SK-N-SH (cell line): ENCODE measurements around the gene CETN2. TPM values are rescaled to one million over a fixed set of nuclear protein-coding genes. Genes with fewer than 3 reads are reported as not detected.

ENCODE experiments used
- CTCF ChIA-PET: fragments of 300-600, 350-600 bp; formaldehyde crosslinking; extraction: SDS; loops from one replicate; lab custom pipeline; 2021; lab: Yijun Ruan, JAX
- POLR2A ChIA-PET: fragments of 350-600 bp; sonication (Branson Sonifier 250); formaldehyde crosslinking; extraction: SDS; loops from one replicate; lab custom pipeline; 2020; ENCODE audit warnings: antibody characterized with exemption, inconsistent platforms; lab: Yijun Ruan, JAX
- DNase-seq: peaks from one replicate; pipeline ENCODE4 v3.0.0; 2012
- H2AFZ ChIP-seq: fragments of 200-600 bp; sonication (generic); 2 replicates; pipeline ENCODE4 v1.8.1; 2016; ENCODE audit warnings: antibody characterized with exemption, mild to moderate bottlenecking, low read depth
- H3F3A ChIP-seq: fragments of 200-600 bp; sonication (generic); replicated peaks from 2 replicates; pipeline ENCODE3; 2016; ENCODE audit warnings: antibody characterized with exemption, mild to moderate bottlenecking; ENCODE audit not compliant: insufficient read depth
- H3K27ac ChIP-seq, 2 experiments: fragments of 200-500 bp in 1 of 2; fragments of 200-600 bp in 1 of 2; sonication (Bioruptor generic) in 1 of 2; sonication (generic), shearing (Covaris generic) in 1 of 2; 2 replicates each; pipeline versions ENCODE4 v1.5.1 to v1.6.1; 2014 to 2016; ENCODE audit warnings: low read depth in 2 of 2, inconsistent platforms in 1 of 2, low read length in 1 of 2, mild to moderate bottlenecking in 1 of 2, mixed read lengths in 1 of 2
- H3K27me3 ChIP-seq: fragments of 200-600 bp; sonication (generic), shearing (Covaris generic); 2 replicates; pipeline ENCODE4 v1.6.1; 2016; ENCODE audit warnings: mixed run types; ENCODE audit not compliant: insufficient read depth
- H3K36me3 ChIP-seq, 2 experiments: fragments of 200-500 bp in 1 of 2; fragments of 200-600 bp in 1 of 2; sonication (Bioruptor generic) in 1 of 2; sonication (generic) in 1 of 2; replicated peaks in 1 of 2; 2 replicates each; pipeline versions ENCODE3 to v1.5.1; 2014 to 2016; ENCODE audit warnings: low read length in 1 of 2, mild to moderate bottlenecking in 1 of 2; ENCODE audit not compliant: insufficient read depth in 2 of 2, control insufficient read depth in 1 of 2
- H3K4me1 ChIP-seq, 2 experiments: fragments of 200-500 bp in 1 of 2; fragments of 200-600 bp in 1 of 2; sonication (Bioruptor generic) in 1 of 2; sonication (generic), shearing (Covaris generic) in 1 of 2; 2 replicates each; pipeline versions ENCODE4 v1.5.1 to v1.6.1; 2014 to 2016; ENCODE audit warnings: low read depth in 1 of 2, low read length in 1 of 2, mixed run types in 1 of 2; ENCODE audit not compliant: insufficient read depth in 2 of 2, control insufficient read depth in 1 of 2
- H3K4me2 ChIP-seq: fragments of 200-600 bp; sonication (generic), shearing (Covaris generic); 2 replicates; pipeline ENCODE4 v1.6.1; 2017; ENCODE audit warnings: mixed run types
- H3K4me3 ChIP-seq, 2 experiments: fragments of 200-500 bp in 1 of 2; fragments of 200-600 bp in 1 of 2; sonication (Bioruptor generic) in 1 of 2; sonication (generic), shearing (Covaris generic) in 1 of 2; 2 replicates each; pipeline versions ENCODE4 v1.5.1 to v1.8.1; 2014 to 2016; ENCODE audit warnings: low read depth in 2 of 2, inconsistent platforms in 1 of 2, low read length in 1 of 2, mild to moderate bottlenecking in 1 of 2, mixed read lengths in 1 of 2, moderate library complexity in 1 of 2
- H3K79me2 ChIP-seq: fragments of 200-600 bp; sonication (generic); 2 replicates; pipeline ENCODE4 v1.8.1; 2017; ENCODE audit warnings: mild to moderate bottlenecking; ENCODE audit not compliant: insufficient read depth
- H3K9ac ChIP-seq: fragments of 200-600 bp; sonication (generic); 2 replicates; pipeline ENCODE4 v1.6.1; 2017; ENCODE audit warnings: mixed run types
- H3K9me2 ChIP-seq: fragments of 200-600 bp; sonication (generic); 2 replicates; pipeline ENCODE4 v1.6.1; 2017; ENCODE audit warnings: mixed run types
- H3K9me3 ChIP-seq: fragments of 200-600 bp; sonication (generic); 2 replicates; pipeline ENCODE4 v1.6.1; 2017; ENCODE audit warnings: mixed run types, mild to moderate bottlenecking, moderate library complexity
- H4K20me1 ChIP-seq: fragments of 200-600 bp; sonication (generic); 2 replicates; pipeline ENCODE4 v1.6.1; 2017; ENCODE audit warnings: mild to moderate bottlenecking, mixed run types; ENCODE audit not compliant: insufficient read depth
- CHD2 ChIP-seq: fragments of 150-350 bp; IDR thresholded peaks from 2 replicates; pipeline ENCODE4 v1.6.1; 2018; ENCODE audit warnings: low read length; ENCODE audit not compliant: partially characterized antibody
- CTCF ChIP-seq: fragments of 200-600 bp; sonication (generic); IDR thresholded peaks from 2 replicates; pipeline ENCODE4 v1.6.1; 2017; ENCODE audit warnings: antibody characterized with exemption, mild to moderate bottlenecking, moderate library complexity
- EP300 ChIP-seq, 2 experiments: IDR thresholded peaks; 2 replicates each; pipeline versions ENCODE4 v1.4.0 to v1.6.1; 2012; ENCODE audit warnings: borderline replicate concordance in 1 of 2, low read depth in 1 of 2, low read length in 1 of 2
- FOSL2 ChIP-seq: IDR thresholded peaks from 2 replicates; pipeline ENCODE4 v1.4.0; 2012; ENCODE audit warnings: low read depth, mild to moderate bottlenecking, moderate library complexity, borderline replicate concordance
- JUND ChIP-seq: IDR thresholded peaks from 2 replicates; pipeline ENCODE4 v1.4.0; 2012
- MXI1 ChIP-seq: IDR thresholded peaks from 2 replicates; pipeline ENCODE4 v1.6.1; 2012; ENCODE audit warnings: mild to moderate bottlenecking, low read depth, low read length, improper control_type of control experiment
- POLR2AphosphoS5 ChIP-seq: IDR thresholded peaks from 2 replicates; pipeline ENCODE4 v1.6.1; 2012; ENCODE audit warnings: low read depth, low read length
- RFX5 ChIP-seq: IDR thresholded peaks from 2 replicates; pipeline ENCODE4 v1.6.1; 2012; ENCODE audit warnings: mild to moderate bottlenecking, improper control_type of control experiment, low read length
- RXRA ChIP-seq: IDR thresholded peaks from 2 replicates; pipeline ENCODE4 v1.4.0; 2012; ENCODE audit warnings: low read depth, mild to moderate bottlenecking, borderline replicate concordance
- SIN3A ChIP-seq: IDR thresholded peaks from 2 replicates; pipeline ENCODE4 v1.6.1; 2012; ENCODE audit warnings: low read depth, mild to moderate bottlenecking, low read length, moderate library complexity, borderline replicate concordance
- TAF1 ChIP-seq: IDR thresholded peaks from 2 replicates; pipeline ENCODE4 v1.6.1; 2012; ENCODE audit warnings: low read depth, mild to moderate bottlenecking, low read length, moderate library complexity, borderline replicate concordance
- TEAD4 ChIP-seq: IDR thresholded peaks from 2 replicates; pipeline ENCODE4 v1.4.0; 2012; ENCODE audit warnings: mild to moderate bottlenecking, borderline replicate concordance; ENCODE audit not compliant: insufficient read depth
- WGBS: methylation state at CpG from one replicate; pipeline ENCODE4 v1.1.6; 2017; ENCODE audit warnings: low lambda C conversion rate; 5-methylcytosine and 5-hydroxymethylcytosine counted together
- polyA plus RNA-seq, 3 experiments: library from polyadenylated mRNA; depleted of rRNA; stranded (reverse); fragments of >200 nt; gene quantifications; 2 replicates each; pipeline ENCODE4 v1.2.3, GENCODE V29; 2012
- TF ChIP-seq, protein P1 (sequence below): fragments of 150-350 bp; IDR thresholded peaks from 2 replicates; pipeline ENCODE4 v1.6.1; 2017; ENCODE audit warnings: antibody characterized with exemption, low read length, low read depth, borderline replicate concordance
- TF ChIP-seq, protein P2 (sequence below): IDR thresholded peaks from 2 replicates; pipeline ENCODE4 v1.4.0; 2012; ENCODE audit warnings: low read depth, borderline replicate concordance

CETN2 gene
- polyA plus RNA-seq, 1 of the 3 experiments (the other 2 are of a cell fraction) = 41.1 TPM

DNA sequence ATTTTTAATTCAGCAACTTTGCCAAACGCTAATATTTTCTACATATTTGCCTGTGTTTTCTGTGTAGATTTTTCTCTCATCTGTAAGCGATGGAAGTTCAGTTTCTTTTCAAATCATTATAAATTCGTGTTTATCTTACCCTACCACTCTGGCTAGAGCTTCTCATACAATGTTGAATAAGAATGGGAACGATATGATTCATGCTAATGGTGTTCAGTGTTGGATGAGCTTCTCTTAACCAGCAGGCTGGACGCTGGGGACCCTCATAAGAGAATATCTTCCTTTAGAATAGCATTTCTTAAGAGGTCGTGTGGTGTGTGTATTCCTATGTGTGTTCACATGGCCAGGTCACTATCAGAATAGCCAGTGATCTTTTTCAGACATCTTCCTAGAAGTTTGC lies 31.3 kb upstream of the CETN2 start (continued):
- TF ChIP-seq, protein P1, sequence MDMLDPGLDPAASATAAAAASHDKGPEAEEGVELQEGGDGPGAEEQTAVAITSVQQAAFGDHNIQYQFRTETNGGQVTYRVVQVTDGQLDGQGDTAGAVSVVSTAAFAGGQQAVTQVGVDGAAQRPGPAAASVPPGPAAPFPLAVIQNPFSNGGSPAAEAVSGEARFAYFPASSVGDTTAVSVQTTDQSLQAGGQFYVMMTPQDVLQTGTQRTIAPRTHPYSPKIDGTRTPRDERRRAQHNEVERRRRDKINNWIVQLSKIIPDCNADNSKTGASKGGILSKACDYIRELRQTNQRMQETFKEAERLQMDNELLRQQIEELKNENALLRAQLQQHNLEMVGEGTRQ = no peak
- TF ChIP-seq SIN3A = no peak
- TF ChIP-seq, all 33 proteins: peak for 0

DNA sequence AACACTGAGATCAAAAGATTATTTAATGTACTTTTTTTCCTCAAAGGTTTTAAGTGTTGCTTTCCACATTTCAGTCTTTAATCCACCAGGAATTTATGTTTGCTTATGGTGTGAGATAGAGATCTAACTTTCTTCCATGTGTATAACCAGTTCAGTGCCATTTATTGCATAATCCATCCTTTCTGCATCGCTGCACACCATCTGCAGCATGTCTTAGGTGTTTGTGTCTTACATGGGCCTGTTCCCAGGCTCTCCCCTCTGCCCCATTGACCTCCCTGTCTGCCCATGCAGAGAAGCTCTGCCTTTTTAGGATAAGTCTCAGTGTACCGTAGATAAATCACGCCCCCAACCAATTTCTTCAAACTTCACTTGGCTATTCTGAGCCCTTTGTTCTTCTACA lies 30.6 kb upstream of the CETN2 start:
- WGBS = 96% methylated on average over 3 of the region's 3 CpGs
- peaks cover 6 to 63% of the 10 kb centered on the region in 2 experiments for H3K36me3 ChIP-seq

DNA sequence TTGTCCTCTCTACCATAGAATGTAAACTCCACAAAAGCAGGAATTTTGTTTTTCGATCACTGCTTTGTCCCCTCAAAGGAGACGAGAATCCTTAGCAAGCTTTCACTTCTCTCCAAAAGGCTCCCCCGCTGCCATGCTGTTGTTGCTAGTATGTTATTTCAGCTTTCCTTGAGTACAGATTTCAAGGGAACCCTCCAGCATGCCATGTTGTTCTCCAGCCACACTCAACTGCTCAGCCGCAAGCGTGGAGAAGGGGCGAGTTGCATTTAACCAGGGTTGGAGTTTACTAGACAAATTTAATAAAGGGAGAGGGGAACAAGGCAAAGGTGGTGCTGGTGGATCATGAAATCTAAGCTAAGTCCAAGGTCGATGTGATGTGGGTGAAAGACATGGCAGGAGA lies 23.4 kb upstream of the CETN2 start:
- ChIA-PET POLR2A (no interaction called here), CTCF (interaction anchor here (1.7 kb wide), 1 partner anchor 24 kb away, joined by 4 read pairs; the partner anchor contains the start of genes CETN2 and NSDHL)
- Histone ChIP-seq H2AFZ (no peak overlapping the region), H3K9me2 (no peaks in the 10 kb centered on the region), H3K4me2 (no peak overlapping the region), H3K79me2 (no peaks in the 10 kb centered on the region), H3F3A (no peaks in the 10 kb centered on the region), H4K20me1 (no peaks in the 10 kb centered on the region), H3K27me3 (no peaks in the 10 kb centered on the region), H3K9ac (no peak overlapping the region), H3K27ac (no peak overlapping the region), H3K9me3 (no peaks in the 10 kb centered on the region), H3K4me3 (no peak overlapping the region), H3K36me3 (peaks cover 9 to 41% of the 10 kb centered on the region in 2 experiments), H3K4me1 (no peaks in the 10 kb centered on the region)
- 94% methylated on average over 7 of the region's 7 CpGs for WGBS
- no peak for DNase-seq
- no peak for TF ChIP-seq CTCF
- TF ChIP-seq JUND = no peak
- no peak for TF ChIP-seq SIN3A
- TF ChIP-seq FOSL2 = no peak
- no peak for TF ChIP-seq EP300 (IDR thresholded peaks at IDR 0.05; ENCODE audit: borderline replicate concordance in 1 of 2, low read depth in 1 of 2, low read length in 1 of 2)
- TF ChIP-seq RXRA = no peak
- no peak for TF ChIP-seq TEAD4
- TF ChIP-seq POLR2AphosphoS5 = no peak
- TF ChIP-seq RFX5 = no peak
- no peak for TF ChIP-seq MXI1

More for the DNA sequence above, 30.6 kb upstream of the CETN2 start:
- Histone ChIP-seq H3K79me2 (no peaks in the 10 kb centered on the region), H3K9me3 (no peaks in the 10 kb centered on the region), H3K4me1 (no peaks in the 10 kb centered on the region), H2AFZ (no peak overlapping the region), H3K9ac (no peak overlapping the region), H3K4me2 (no peak overlapping the region), H3K9me2 (no peaks in the 10 kb centered on the region), H4K20me1 (no peaks in the 10 kb centered on the region), H3F3A (no peaks in the 10 kb centered on the region), H3K27ac (no peak overlapping the region), H3K4me3 (no peak overlapping the region), H3K27me3 (no peaks in the 10 kb centered on the region)
- no peak for DNase-seq
- TF ChIP-seq, protein P2, sequence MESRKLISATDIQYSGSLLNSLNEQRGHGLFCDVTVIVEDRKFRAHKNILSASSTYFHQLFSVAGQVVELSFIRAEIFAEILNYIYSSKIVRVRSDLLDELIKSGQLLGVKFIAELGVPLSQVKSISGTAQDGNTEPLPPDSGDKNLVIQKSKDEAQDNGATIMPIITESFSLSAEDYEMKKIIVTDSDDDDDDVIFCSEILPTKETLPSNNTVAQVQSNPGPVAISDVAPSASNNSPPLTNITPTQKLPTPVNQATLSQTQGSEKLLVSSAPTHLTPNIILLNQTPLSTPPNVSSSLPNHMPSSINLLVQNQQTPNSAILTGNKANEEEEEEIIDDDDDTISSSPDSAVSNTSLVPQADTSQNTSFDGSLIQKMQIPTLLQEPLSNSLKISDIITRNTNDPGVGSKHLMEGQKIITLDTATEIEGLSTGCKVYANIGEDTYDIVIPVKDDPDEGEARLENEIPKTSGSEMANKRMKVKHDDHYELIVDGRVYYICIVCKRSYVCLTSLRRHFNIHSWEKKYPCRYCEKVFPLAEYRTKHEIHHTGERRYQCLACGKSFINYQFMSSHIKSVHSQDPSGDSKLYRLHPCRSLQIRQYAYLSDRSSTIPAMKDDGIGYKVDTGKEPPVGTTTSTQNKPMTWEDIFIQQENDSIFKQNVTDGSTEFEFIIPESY = no peak
- TF ChIP-seq POLR2AphosphoS5 (no peak), TAF1 (no peak), EP300 (IDR thresholded peaks at IDR 0.05; ENCODE audit: borderline replicate concordance in 1 of 2, low read depth in 1 of 2, low read length in 1 of 2) (no peak), MXI1 (no peak), CHD2 (no peak)
- TF ChIP-seq, protein P1 = no peak
- CTCF ChIA-PET = no interaction called here
- POLR2A ChIA-PET = no interaction called here
